ENCODE data around the gene GALE.
A peak's percentile ranks its signal among the peaks of the same experiment; 100 is the strongest.
"Not testable (repeated sequence)": the region's sequence is repeated elsewhere in the genome, so short reads cannot be mapped to it uniquely, and the experiment has no call there.

Gene GALE

DNA sequence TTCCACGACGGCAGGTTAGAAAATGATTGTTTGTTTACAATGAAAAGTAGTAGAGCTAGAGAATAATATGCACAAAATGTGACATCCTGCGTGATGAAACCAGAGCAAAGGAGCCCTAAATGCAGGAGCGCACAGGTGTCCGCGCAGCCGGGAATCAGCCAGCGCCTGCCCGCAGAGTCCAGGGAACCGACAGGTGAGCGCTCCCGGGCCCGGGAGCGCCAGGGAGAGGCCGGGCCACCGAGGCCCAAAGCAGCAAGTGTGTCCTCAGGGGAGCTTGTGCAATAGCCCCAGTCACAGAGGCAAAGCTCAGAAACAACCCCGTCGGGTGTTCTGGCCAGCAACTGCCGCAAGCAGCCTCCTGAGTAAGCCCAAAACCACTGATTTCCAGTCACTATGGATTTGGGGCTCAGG lies 789 bp upstream of the GALE start:
- no peak for TF ChIP-seq SPI1 (IDR thresholded peaks at IDR 0.05; ENCODE audit: low read depth, low read length)
- no peak for TF ChIP-seq POLR2A (IDR thresholded peaks at IDR 0.05; ENCODE audit: low read depth, low read length)
- DNase-seq (ENCODE audit: insufficient read length, low spot score) (no peak), FAIRE-seq (peak; percentile 38)

DNA sequence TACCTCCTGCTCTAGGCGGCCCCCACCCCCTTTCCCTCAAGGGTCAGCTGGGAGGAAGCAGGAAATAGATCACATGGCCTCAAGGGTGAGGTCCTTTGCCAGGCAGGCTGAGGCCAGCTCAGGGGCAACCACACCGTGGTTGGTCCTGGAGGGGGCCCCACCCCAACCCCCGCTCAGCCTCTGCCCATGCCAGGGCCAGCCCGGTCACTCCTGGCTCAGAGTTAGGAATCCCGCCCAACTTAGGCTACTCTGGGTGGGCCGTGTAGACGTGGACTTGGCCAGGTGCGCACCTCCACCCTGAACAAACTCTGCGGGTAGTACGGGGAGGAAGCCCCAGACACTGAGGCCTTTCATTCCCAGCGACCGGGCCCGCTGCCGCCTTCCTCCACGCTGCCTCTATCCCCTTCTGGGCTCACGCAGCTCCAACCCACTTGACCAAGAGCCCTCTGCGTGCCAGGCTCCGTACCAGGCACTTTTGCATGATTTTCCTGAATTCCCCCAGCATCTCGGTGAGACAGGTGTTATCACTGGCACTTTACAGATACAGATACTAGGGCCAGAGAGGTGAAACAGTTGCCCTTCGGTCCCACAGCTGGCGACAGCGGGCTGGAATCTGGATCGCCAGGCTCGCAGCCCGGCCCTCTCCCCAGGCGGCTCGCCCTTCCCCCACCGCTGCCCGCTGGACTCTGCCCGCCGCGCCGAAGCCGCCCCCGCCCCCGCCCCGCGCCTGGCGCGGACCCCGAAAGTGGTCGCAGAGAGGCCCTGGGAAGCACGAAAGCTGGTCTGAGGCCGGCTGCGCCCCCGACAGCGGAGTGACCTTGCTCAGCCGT lies 769 bp downstream of the GALE start:
- TF ChIP-seq SPI1 (IDR thresholded peaks at IDR 0.05; ENCODE audit: low read depth, low read length) (no peak), POLR2A (IDR thresholded peaks at IDR 0.05; ENCODE audit: low read depth, low read length) (peak; percentile 50; the same call in 1 of the 2 replicates), POLR2AphosphoS5 (IDR thresholded peaks at IDR 0.05; ENCODE audit: low read depth, low read length) (no peak; the same call in 1 of the 2 replicates)
- FAIRE-seq, result peak; percentile 84
- peak; percentile 47 for DNase-seq (ENCODE audit: insufficient read length, low spot score)

DNA sequence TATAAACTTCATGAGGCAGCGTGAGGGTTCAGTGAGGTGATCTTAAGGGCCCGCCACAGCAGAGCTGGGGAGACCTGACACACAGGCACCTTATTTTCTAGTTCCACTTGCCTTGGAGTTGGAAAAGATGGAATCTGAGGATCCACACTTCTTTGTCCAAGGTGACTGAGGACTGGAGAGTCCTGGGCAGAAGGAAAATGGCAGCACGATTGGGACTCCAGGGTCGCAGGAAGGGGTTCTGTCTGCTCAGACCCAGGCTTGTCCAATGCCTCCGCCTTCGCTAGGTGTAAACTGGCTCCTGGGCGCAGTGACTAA lies 1.3 kb downstream of the GALE start:
- FAIRE-seq (no peak), DNase-seq (ENCODE audit: insufficient read length, low spot score) (no peak)
- no peak; the same call in 1 of the 2 replicates for TF ChIP-seq POLR2AphosphoS5 (IDR thresholded peaks at IDR 0.05; ENCODE audit: low read depth, low read length)
- no peak for TF ChIP-seq PAX5 (IDR thresholded peaks at IDR 0.05; ENCODE audit: insufficient read depth, low read length, severe bottlenecking)
- TF ChIP-seq POU2F2 (IDR thresholded peaks at IDR 0.05; ENCODE audit: low read depth, low read length), result no peak
- no peak for TF ChIP-seq POLR2A (IDR thresholded peaks at IDR 0.05; ENCODE audit: low read depth, low read length)
- TF ChIP-seq TAF1 (IDR thresholded peaks at IDR 0.05; ENCODE audit: low read depth, low read length), result no peak
- no peak for TF ChIP-seq SPI1 (IDR thresholded peaks at IDR 0.05; ENCODE audit: low read depth, low read length)

DNA sequence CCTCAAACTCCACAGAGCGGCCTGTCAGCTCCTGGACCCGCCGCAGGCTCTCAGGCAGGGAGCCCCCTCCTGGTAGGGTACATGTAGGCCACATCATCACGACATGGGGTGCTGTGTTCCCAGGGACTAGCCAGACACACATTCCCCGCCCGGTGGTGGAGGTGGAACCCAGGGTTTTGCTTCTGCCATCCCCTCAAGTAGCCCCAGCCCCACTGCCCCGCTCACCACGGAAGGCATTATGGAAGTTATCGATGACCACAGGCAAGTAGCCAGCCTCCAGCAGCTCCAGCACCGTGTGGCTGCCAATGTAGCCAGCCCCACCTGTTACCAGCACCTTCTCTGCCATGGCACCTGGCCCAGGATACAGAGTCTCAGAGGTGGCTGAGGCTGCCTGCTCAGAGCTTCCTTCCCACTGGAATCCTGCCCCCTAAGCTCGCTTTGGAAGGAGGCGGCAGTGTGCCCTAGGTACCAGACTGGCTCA lies 1.9 kb downstream of the GALE start:
- TF ChIP-seq POLR2AphosphoS5 (IDR thresholded peaks at IDR 0.05; ENCODE audit: low read depth, low read length) (no peak), PAX5 (IDR thresholded peaks at IDR 0.05; ENCODE audit: insufficient read depth, low read length, severe bottlenecking) (no peak), TAF1 (IDR thresholded peaks at IDR 0.05; ENCODE audit: low read depth, low read length) (no peak), SPI1 (IDR thresholded peaks at IDR 0.05; ENCODE audit: low read depth, low read length) (no peak), POLR2A (IDR thresholded peaks at IDR 0.05; ENCODE audit: low read depth, low read length) (no peak)
- DNase-seq (ENCODE audit: insufficient read length, low spot score) (no peak), FAIRE-seq (no peak)

DNA sequence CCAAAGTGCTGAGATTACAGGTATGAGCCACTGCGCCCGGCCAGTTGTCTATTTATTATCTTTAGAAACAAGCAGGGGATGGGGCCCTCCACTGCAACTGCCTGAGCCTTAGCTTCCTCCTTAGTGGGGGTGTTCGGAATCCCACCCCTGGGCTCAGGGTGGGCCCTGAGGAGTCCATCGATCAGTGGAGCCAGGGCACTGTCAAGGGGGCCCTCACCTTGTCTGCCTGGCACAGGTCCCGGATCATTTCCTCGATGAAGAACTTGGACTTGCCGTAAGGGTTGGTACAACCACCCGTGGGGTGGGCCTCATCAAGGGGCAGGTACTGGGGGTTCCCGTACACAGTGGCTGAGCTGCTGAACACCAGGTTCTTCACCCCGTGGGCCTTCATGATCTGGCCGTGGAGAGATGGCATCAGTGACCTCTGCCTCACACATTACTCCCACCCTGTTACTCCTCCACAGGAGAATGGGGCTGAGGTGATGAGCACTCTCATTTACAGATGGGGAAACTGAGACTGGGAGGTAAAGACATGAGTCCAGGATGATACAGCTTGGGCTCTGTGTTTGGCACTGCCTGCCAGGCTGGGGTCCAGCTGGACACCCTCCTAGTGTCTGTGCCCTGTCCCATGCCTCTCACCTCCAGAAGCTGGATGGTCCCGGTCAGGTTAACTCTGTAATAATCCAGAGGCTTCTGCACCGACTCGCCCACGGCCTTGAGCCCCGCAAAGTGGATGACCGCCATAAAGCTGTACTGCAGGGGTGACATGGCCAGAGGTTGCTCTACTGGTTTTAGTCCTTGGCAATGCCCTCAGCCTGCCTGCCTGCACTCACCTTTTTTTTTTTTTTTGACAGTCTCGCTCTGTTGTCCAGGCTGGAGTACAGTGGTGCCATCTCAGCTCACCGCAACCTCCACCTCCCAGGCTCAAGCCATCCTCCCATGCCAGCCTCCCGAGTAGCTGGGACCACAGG lies 2.8 kb downstream of the GALE start:
- no peak for TF ChIP-seq TAF1 (IDR thresholded peaks at IDR 0.05; ENCODE audit: low read depth, low read length)
- TF ChIP-seq POLR2A (IDR thresholded peaks at IDR 0.05; ENCODE audit: low read depth, low read length), result no peak
- no peak for TF ChIP-seq PAX5 (IDR thresholded peaks at IDR 0.05; ENCODE audit: insufficient read depth, low read length, severe bottlenecking)
- no peak for TF ChIP-seq SPI1 (IDR thresholded peaks at IDR 0.05; ENCODE audit: low read depth, low read length)
- no peak; the same call in 1 of the 2 replicates for TF ChIP-seq POLR2AphosphoS5 (IDR thresholded peaks at IDR 0.05; ENCODE audit: low read depth, low read length)
- TF ChIP-seq POU2F2 (IDR thresholded peaks at IDR 0.05; ENCODE audit: low read depth, low read length), result no peak
- DNase-seq (ENCODE audit: insufficient read length, low spot score), result no peak
- no peak for FAIRE-seq

DNA sequence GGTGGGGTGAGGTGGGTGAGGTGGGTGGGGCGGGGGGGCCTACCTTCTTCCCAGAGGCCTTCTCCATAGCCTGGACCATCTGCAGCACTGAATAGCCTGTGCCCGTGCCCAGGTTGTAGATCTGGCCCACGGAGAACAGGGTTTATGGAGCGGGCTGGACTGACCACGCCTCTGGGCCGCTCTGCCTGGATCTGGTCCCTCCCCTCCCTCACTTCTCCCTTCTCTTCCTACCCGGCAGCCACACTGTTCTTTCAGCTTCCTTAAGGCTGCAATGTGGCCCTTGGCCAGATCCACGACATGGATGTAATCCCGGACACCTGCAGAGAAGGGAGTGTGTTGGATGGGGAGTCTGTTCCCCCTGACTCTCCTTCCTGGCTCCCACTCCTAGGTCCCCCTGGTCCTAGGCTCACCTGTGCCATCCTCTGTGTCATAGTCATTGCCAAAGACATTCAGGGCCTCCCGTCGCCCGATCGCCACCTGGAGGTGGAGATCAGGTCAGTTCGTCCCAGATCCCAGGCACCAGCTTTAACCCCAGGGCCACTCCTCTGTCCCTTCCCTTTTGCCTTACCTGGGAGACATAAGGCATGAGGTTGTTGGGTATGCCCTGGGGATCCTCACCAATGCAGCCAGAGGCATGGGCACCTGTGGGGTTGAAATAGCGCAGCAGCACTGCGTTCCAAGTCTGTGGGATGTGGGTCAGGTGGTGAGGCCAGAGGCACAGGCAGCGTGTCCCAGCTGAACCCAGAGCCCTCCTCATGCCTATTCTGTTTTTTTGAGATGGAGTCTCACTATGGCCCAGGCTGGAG lies 3.9 kb downstream of the GALE start:
- no peak for DNase-seq (ENCODE audit: insufficient read length, low spot score)
- no peak for FAIRE-seq
- no peak; the same call in 1 of the 2 replicates for TF ChIP-seq POLR2AphosphoS5 (IDR thresholded peaks at IDR 0.05; ENCODE audit: low read depth, low read length)
- TF ChIP-seq PAX5 (IDR thresholded peaks at IDR 0.05; ENCODE audit: insufficient read depth, low read length, severe bottlenecking), result no peak

DNA sequence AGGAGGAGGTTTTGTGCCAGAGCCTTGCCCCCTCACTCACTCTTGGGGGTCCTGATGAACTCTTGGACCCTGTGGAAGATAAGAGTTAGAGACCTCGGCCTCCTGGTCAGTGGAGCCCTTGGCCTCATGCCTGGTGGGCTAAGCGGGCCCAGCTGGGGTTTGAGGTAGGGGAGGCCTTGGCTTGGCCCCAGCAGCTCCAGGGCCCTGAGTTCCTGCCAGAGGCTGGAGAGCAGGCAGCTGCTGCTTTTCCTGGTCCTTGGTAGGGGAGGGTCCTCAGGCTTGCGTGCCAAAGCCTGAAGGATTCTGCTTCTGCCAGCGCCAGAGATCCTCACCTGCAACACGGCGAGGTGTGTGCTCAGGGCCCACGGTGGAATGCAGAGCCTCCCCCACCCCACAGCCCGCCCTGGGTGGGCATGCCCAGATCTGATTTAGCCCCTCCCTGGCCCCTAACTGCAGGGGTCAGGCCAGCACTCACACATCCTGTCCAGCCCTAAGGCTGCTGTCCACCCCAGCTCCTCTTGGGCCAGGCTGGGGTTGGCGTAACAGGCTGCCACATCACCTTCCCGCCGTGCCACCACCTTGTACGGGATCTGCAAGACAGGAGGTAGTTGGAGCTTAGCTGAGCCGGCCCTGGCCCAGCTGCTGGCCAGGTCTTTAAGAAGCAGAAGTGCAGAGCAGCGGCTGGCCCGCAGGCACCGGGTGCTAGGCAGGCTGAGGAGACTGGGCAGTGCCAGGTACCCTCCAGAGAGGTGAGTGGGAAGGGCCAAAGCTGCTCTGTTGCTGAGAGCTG lies 4.7 kb downstream of the GALE start:
- TF ChIP-seq POLR2AphosphoS5 (IDR thresholded peaks at IDR 0.05; ENCODE audit: low read depth, low read length), result no peak
- TF ChIP-seq SPI1 (IDR thresholded peaks at IDR 0.05; ENCODE audit: low read depth, low read length), result no peak
- TF ChIP-seq POLR2A (IDR thresholded peaks at IDR 0.05; ENCODE audit: low read depth, low read length), result no peak
- no peak for TF ChIP-seq TAF1 (IDR thresholded peaks at IDR 0.05; ENCODE audit: low read depth, low read length)
- no peak for TF ChIP-seq POU2F2 (IDR thresholded peaks at IDR 0.05; ENCODE audit: low read depth, low read length)
- no peak for TF ChIP-seq PAX5 (IDR thresholded peaks at IDR 0.05; ENCODE audit: insufficient read depth, low read length, severe bottlenecking)
- DNase-seq (ENCODE audit: insufficient read length, low spot score), result no peak
- no peak for FAIRE-seq

DNA sequence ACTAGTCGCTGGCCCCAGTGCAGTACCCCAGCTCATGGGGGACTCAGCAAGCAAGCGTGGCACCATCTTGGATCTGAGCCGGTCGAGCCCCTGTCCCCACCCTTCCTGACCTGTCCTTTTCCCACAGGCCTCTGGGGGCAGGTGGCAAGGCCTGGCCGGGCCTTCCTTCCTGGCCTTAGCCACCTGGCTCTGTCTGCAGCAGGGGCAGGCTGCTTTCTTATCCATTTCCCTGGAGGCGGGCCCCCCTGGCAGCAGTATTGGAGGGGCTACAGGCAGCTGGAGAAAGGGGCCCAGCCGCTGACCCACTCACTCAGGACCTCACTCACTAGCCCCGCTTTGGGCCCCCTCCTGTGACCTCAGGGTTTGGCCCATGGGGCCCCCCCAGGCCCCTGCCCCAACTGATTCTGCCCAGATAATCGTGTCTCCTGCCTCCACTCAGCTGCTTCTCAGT lies 5.8 kb downstream of the GALE start:
- not testable (repeated sequence) for DNase-seq (ENCODE audit: insufficient read length, low spot score); FAIRE-seq
